Esophagus muscularis mucosa (tissue), 4 donors: ENCODE data around the gene TMEM9.

Source experiments
- CTCF ChIP-seq, 3 experiments: fragments of 200-600 bp in 2 of 3; fragments of 450-650 bp in 1 of 3; sonication (generic) in 2 of 3; IDR thresholded peaks; one replicate each; pipeline ENCODE4 v1.5.1; 2017 to 2019; ENCODE audit warnings: antibody characterized with exemption in 3 of 3, mild to moderate bottlenecking in 2 of 3, moderate library complexity in 1 of 3
- EP300 ChIP-seq: sonication (generic); formaldehyde crosslinking; IDR thresholded peaks from one replicate; pipeline ENCODE4 v1.6.1; 2017; ENCODE audit warnings: antibody characterized with exemption
- POLR2A ChIP-seq: fragments of 450-650 bp; IDR thresholded peaks from one replicate; pipeline ENCODE4 v1.6.1; 2017; ENCODE audit warnings: antibody characterized with exemption, moderate library complexity, mild to moderate bottlenecking, low read depth
- POLR2AphosphoS5 ChIP-seq, 2 donors: sonication (generic); formaldehyde crosslinking; IDR thresholded peaks; one replicate each; pipeline ENCODE4 v1.6.1; 2017; ENCODE audit warnings: antibody characterized with exemption in 2 of 2

GRCh38 chr1:201125800-201126199 is 28.5 kb downstream of the TMEM9 start:
- TF ChIP-seq CTCF (IDR thresholded peaks at IDR 0.05) (no peak), POLR2A (no peak), EP300 (no peak), POLR2AphosphoS5 (IDR thresholded peaks at IDR 0.05) (no peak)
